ENCODE measurements around the gene PRKCB.

Gene PRKCB

DNA sequence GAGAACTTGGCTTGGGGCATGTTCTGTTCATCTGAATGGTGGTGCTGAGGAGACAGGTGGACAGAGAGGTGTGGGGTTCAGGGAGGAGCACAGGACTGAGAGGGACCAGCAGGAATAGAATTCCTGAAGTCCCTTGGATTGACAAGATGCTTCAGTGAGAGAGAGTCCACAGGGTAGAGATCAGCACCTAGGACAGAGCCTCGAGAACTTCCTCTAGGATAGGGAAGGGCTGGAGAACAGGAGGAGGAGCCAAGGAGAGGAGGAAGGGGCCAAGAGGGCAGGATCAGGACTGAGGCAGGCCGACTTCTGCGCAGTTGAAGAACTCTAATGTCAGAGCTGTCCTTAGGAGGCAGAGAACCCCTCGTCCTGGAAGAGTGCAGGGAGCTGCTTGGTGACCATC, 138.4 kb downstream of the PRKCB start:
- DNase-seq = no peak

GRCh38 chr16:23975293-23975692, 139.5 kb downstream of the PRKCB start:
- no peak for DNase-seq

DNA sequence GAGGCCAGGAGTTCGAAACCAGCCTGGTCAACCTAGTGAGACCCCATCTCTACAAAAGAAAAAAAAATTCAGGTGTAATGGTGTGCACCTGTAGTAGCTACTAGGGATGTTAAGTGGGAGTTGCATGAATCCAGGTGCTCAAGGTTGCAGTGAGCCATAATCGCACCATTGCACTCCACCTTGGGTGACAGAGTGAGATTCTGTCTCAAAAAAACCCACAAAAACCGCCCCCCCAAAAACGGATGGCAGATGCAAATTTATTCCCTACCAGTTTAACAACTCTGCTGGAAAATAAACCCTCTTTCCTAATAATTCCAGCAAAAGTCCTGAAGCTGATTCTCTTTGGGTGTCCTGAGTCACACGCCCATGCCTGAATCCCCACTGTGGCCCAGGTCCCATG, 140.3 kb downstream of the PRKCB start:
- DNase-seq = no peak

- DNase-seq = no peak
These were observed 140.7 kb downstream of the PRKCB start for GRCh38 chr16:23976524-23976923.

- DNase-seq = no peak
These were observed 143.7 kb downstream of the PRKCB start for GRCh38 chr16:23979441-23979840.

DNA sequence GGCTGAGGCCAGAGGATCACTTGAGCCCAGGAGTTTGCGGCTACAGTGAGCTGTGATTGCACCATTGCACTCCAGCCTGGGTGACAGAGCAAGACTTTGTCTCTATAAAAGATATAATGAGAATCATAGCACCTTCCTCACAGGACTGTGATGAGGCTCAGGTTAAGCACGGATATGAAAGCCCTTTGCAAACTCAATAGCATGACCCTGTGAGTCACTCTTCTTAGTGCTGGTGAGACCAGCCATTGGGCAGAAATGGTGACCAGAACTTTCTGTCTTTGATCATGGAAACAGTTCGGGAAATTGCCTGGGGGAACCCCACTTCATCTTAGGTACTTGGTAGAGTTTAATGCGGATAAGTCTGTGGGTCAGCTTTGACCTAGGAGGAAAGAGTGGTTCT, 144.2 kb downstream of the PRKCB start:
- DNase-seq = no peak

DNA sequence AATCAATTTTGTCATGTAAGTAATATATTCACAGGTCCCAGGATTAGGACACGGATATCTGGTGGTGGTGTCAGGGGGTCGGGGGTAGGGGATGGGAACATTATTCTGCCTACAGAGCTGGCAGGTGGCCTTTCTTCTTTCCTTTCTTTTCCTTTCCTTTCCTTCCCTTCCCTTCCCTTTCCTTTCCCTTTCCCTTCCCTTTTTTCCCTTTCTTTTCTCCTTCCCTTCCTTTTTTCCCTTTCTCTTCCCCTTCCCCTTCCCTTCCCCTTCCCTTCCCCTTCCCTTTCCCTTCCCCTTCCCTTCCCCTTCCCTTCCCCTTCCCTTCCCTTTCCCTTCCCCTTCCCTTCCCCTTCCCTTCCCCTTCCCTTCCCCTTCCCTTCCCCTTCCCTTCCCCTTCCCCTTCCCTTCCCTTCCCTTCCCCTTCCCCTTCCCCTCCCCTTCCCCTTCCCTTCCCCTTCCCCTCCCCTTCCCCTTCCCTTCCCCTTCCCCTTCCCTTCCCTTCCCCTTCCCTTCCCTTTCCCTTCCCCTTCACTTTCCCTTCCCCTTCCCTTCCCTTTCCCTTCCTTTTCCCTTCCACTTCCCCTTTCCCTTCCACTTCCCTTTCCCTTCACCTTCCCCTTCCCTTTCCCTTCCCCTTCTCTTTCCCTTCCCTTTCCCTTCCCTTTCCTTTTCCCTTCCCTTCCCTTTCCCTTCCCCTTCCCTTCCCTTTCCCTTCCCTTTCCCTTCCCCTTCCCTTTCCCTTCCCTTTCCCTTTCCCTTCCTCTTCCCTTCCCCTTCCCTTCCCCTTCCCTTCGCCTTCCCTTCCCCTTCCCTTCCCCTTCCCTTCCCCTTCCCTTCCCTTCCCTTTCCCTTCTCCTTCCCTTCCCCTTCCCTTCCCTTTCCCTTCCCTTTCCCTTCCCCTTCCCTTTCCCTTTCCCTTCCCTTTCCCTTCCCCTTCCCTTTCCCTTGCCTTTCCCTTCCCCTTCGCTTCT, 145.9 kb downstream of the PRKCB start:
- DNase-seq = no peak

- DNase-seq = no peak
These were observed 150.7 kb downstream of the PRKCB start for GRCh38 chr16:23986455-23986854.

DNA sequence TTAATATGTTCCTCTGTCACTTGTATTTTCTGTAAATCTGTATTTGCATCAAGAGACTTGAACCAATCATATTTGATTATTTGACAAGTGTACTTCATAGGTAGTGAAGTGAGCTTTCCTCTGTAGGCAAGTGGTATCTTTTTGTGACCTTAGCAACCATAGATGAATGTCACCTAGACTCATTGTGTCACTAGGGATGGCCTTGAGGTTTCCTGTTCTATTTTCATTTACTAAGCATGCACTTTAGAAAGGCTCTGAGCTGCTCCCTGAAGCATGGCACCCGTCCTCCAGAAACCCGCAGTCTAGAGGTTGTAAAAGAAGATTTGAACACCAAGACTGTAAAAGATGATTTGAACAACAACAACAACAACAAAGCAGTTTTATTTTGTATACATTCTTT, 151.7 kb downstream of the PRKCB start:
- no peak for DNase-seq

DNA sequence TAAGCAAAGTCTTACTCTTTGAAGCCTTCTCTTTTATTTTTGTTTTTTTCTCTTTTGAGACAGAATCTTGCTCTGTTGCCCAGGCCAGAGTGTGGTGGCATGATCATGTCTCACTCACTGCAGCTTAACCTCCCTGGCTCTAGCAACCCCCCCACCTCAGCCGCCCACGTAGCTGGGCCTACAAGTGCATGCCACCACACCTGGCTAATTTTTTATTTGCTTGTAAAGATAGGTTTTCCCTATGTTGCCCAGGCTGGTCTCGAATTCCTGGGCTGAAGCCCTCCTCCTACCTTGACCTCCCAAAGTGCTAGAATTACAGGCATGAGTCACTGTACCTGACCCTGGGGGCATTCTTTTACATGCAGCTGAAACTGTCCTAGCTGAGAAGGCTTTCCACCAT, 154.7 kb downstream of the PRKCB start:
- no peak for DNase-seq

- DNase-seq = no peak
These were observed 155.3 kb downstream of the PRKCB start for GRCh38 chr16:23991066-23991465.

- no peak for DNase-seq
These were observed 158.8 kb downstream of the PRKCB start for GRCh38 chr16:23994615-23995014.

DNA sequence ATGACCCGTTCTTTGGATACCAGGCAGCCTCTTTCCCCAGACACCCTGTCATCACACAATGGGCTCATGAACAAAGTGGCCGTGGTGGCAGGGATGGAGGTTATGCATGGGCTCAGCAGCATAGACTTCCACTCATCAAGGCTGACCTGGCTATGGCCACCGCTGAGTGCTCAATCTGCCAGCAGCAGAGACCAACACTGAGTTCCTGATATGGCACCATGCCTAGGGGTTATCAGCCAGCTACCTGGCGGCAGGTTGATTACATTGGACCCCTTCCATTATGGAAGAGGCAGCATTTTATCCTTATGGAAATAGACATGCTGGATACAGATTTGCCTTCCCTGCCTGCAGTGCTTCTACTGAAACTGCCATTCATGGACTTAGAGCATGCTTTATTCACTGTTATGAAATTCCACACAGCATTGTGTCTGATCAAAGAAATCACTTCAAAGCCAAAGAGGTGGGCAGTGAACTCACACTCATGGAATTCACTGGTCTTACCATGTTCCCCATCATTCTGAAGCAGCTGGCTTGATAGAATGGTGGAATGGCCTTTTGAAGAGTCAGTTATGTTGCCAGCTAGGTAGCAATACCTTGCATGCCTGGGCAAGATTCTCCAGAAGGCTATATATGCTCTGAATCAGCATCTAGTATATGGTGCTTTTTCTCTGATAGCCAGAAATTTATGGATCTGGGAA, 160.6 kb downstream of the PRKCB start:
- no peak for DNase-seq

DNA sequence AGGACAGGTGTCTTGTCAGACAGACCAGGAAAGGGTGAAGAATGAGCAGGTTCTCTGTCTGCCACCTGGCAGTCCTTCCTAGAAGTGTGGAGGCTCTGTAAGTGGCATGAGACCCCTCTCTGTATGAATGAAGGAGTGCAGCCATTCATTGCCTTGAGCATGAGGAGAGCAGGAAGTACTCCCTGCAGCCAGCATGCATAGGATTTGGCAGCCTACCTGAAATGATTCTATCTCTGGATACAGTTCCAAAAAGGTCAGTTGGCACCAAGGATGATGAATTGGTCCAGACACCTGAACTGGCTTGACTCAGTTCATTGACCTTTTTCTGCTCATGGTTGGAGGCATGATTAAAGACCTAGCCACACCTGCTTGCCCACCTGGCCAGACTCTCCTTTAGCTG, 163.0 kb downstream of the PRKCB start:
- no peak for DNase-seq

DNA sequence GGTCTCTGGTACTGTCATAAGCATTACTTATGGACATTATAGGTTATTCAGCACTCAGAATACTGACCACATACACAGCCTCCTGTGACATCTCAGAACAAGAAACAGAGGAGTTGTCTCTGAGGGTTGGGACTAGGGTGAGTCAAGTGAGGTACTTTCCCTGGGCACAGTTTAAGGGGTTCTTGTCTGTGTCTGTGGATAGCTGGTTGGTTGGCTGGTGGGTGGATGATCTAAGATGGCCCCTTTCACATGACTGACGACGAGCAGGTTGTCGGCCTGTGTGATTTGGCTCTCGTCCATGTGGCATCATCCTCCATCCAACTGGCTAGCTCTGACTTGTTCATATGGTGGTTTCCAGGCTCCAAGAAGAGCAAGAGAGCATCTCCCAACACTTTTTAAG, 163.9 kb downstream of the PRKCB start:
- DNase-seq = peak; percentile 43

- no peak for DNase-seq
These were observed 165.9 kb downstream of the PRKCB start for GRCh38 chr16:24001710-24002109.

GRCh38 chr16:24002619-24003018, 166.8 kb downstream of the PRKCB start:
- DNase-seq = no peak

- no peak for DNase-seq
These were observed 169.8 kb downstream of the PRKCB start for GRCh38 chr16:24005577-24005976.

DNA sequence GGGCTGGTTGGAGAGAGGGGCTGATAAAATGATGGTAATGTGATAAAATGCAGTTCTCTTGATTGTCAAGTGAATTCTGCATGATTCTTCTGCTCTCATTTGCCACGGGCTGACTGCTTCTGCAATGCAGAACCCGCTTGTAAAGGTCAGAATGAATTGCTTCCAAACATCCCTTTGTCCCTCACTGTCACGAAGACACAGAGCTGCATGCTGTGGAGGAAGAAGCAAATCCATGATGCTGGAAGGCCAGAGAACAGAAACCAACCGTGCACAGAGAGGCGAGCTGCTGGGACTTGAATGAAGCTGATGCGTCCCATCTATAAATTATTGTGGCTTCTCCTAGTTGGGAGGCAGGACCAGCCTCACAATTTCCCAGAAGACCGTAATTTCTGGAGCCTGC, 171.6 kb downstream of the PRKCB start:
- no peak for DNase-seq

GRCh38 chr16:24007934-24008333, 172.2 kb downstream of the PRKCB start:
- DNase-seq = no peak

- DNase-seq = no peak
These were observed 173.3 kb downstream of the PRKCB start for GRCh38 chr16:24009098-24009497.

DNA sequence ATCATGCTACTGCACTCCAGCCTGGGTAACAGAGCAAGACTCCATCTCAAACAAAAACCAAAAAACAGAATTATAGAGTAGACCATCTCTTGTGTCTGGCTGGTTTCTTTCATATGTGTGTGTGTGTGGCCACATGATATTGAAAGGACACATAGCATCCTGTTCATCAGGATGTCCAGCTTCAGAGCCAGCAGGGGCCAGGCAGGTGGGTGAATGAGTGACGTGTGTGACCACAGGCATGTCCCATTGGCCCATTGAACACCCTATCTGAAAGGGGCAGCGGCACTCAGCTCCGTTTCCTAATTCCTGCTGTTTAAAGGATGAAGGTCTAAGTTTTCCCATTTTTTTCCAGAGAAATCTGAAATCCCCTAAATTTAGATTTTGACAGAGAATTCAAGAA, 174.2 kb downstream of the PRKCB start:
- DNase-seq = no peak

DNA sequence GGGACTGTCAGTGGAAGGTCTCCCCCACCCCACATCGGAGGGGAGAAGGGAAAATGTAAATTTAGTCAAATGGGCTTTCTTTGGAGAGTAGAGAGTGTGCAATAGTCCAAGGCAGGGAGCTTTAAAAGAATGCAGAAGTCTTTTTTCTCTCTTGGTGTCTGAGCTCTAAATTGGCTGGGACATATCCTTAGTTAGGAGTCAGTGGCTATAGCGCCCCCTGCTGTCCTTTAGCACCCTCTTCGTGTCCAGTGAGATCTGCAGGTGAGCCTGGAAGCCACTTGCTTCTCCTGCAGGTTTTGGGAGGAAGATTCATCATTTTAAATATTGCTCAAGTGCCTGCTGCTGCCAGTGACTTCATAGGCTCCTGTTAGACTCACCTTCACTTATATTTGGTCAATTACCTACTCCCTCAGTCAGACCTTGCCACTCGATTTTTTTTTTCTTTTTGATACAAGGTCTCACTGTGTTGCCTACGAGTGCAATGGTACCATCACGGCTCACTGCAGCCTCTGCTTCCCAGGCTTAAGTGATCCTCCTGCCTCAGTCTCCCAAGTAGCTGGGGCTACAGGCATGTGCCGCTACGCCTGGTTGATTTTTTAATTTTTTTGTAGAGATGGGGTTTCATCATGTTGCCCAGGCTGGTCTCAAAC, 174.8 kb downstream of the PRKCB start:
- peak; percentile 79 for DNase-seq

GRCh38 chr16:24011237-24011636, 175.5 kb downstream of the PRKCB start:
- DNase-seq = no peak
